Neural cell (in vitro differentiated cells): Measurements from ENCODE around the gene FREY1. TPM values are rescaled to one million over a fixed set of nuclear protein-coding genes. Genes with fewer than 3 reads are reported as not detected.
A peak's percentile ranks its signal among the peaks of the same experiment; 100 is the strongest.

Source experiments
- H2AFZ ChIP-seq: fragments of 200-600, 300-800 bp; sonication (generic), shearing (Covaris generic); 2 replicates; pipeline ENCODE4 v1.6.0; 2014; ENCODE audit warnings: low read depth, mild to moderate bottlenecking, antibody characterized with exemption, low read length, moderate library complexity
- H3F3A ChIP-seq: fragments of 200-600 bp; shearing (Covaris generic); 2 replicates; pipeline ENCODE4 v1.6.1; 2016; ENCODE audit warnings: mild to moderate bottlenecking, moderate library complexity, mixed read lengths, antibody characterized with exemption, low read length; ENCODE audit not compliant: insufficient read depth, poor library complexity, severe bottlenecking
- H3K27ac ChIP-seq: fragments of 200-600, 300-800 bp; sonication (generic), shearing (Covaris generic); 2 replicates; pipeline ENCODE4 v1.5.1; 2014; ENCODE audit warnings: mild to moderate bottlenecking, low read length, moderate library complexity
- H3K27me3 ChIP-seq: fragments of 300-800, 200-600 bp; sonication (generic), shearing (Covaris generic); 2 replicates; pipeline ENCODE4 v1.6.0; 2014; ENCODE audit warnings: mild to moderate bottlenecking, low read depth, low read length, moderate library complexity; ENCODE audit not compliant: insufficient read depth
- H3K36me3 ChIP-seq: fragments of 300-800, 200-600 bp; sonication (generic), shearing (Covaris generic); 2 replicates; pipeline ENCODE4 v1.5.1; 2014; ENCODE audit warnings: mild to moderate bottlenecking, antibody characterized with exemption, low read length, moderate library complexity; ENCODE audit not compliant: insufficient read depth
- H3K4me2 ChIP-seq: fragments of 300-800, 200-600 bp; sonication (generic), shearing (Covaris generic); 2 replicates; pipeline ENCODE4 v1.6.0; 2014; ENCODE audit warnings: mild to moderate bottlenecking, low read length
- H3K4me3 ChIP-seq: fragments of 300-800, 200-600 bp; sonication (generic), shearing (Covaris generic); 2 replicates; pipeline ENCODE4 v1.5.1; 2014; ENCODE audit warnings: mild to moderate bottlenecking, low read length, moderate library complexity
- H3K79me2 ChIP-seq: fragments of 200-600 bp; shearing (Covaris generic); replicated peaks from 2 replicates; pipeline ENCODE4 v1.6.0; 2014; ENCODE audit warnings: mild to moderate bottlenecking, low read length, moderate library complexity; ENCODE audit not compliant: insufficient read depth
- H3K9ac ChIP-seq: fragments of 300-800, 200-600 bp; sonication (generic), shearing (Covaris generic); 2 replicates; pipeline ENCODE4 v1.6.1; 2016; ENCODE audit warnings: mild to moderate bottlenecking, low read length, mixed read lengths
- H3K9me2 ChIP-seq: fragments of 200-600 bp; shearing (Covaris generic); 2 replicates; pipeline ENCODE4 v1.6.1; 2016; ENCODE audit warnings: mild to moderate bottlenecking, low read length, mixed read lengths; ENCODE audit not compliant: insufficient read depth
- H3K9me3 ChIP-seq: fragments of 200-600, 300-800 bp; sonication (generic), shearing (Covaris generic); 2 replicates; pipeline ENCODE4 v1.6.1; 2016; ENCODE audit warnings: mild to moderate bottlenecking, mixed run types, low read length, moderate library complexity, mixed read lengths
- H4K20me1 ChIP-seq: fragments of 200-600 bp; shearing (Covaris generic); 2 replicates; pipeline ENCODE4 v1.6.1; 2016; ENCODE audit warnings: mild to moderate bottlenecking, mixed run types; ENCODE audit not compliant: insufficient read depth
- CTCF ChIP-seq: fragments of 450-650 bp; IDR thresholded peaks from 2 replicates; pipeline ENCODE4 v1.5.1; 2014; ENCODE audit warnings: antibody characterized with exemption, mild to moderate bottlenecking, moderate library complexity; ENCODE audit not compliant: poor library complexity, severe bottlenecking
- EP300 ChIP-seq: fragments of 450-650 bp; conservative IDR thresholded peaks from 2 replicates; pipeline ENCODE4 v1.6.1; 2014; ENCODE audit warnings: antibody characterized with exemption, mild to moderate bottlenecking, moderate library complexity; ENCODE audit not compliant: poor library complexity, severe bottlenecking
- EZH2 ChIP-seq: fragments of 200-600, 300-800 bp; shearing (Covaris generic), sonication (generic); IDR thresholded peaks from 2 replicates; pipeline ENCODE4 v1.6.1; 2014; ENCODE audit warnings: antibody characterized with exemption, low read length, borderline replicate concordance, mild to moderate bottlenecking; ENCODE audit not compliant: insufficient read depth, poor library complexity, severe bottlenecking
- MXI1 ChIP-seq: fragments of 450-650 bp; conservative IDR thresholded peaks from 2 replicates; pipeline ENCODE4 v1.6.1; 2014; ENCODE audit warnings: antibody characterized with exemption, mild to moderate bottlenecking; ENCODE audit not compliant: poor library complexity, severe bottlenecking
- POLR2AphosphoS5 ChIP-seq: IDR thresholded peaks from 2 replicates; pipeline ENCODE4 v1.6.1; 2012
- RAD21 ChIP-seq: fragments of 450-650 bp; conservative IDR thresholded peaks from 2 replicates; pipeline ENCODE4 v1.6.1; 2014; ENCODE audit warnings: antibody characterized with exemption, mild to moderate bottlenecking, moderate library complexity
- REST ChIP-seq: IDR thresholded peaks from 2 replicates; pipeline ENCODE4 v1.6.1; 2012; ENCODE audit warnings: borderline replicate concordance
- SMC3 ChIP-seq: fragments of 450-650 bp; conservative IDR thresholded peaks from 2 replicates; pipeline ENCODE4 v1.6.1; 2014; ENCODE audit warnings: antibody characterized with exemption, mild to moderate bottlenecking, moderate library complexity; ENCODE audit not compliant: poor library complexity
- TAF1 ChIP-seq: IDR thresholded peaks from 2 replicates; pipeline ENCODE4 v1.6.1; 2012; ENCODE audit warnings: low read depth
- polyA plus RNA-seq: library from polyadenylated mRNA; depleted of rRNA; stranded (reverse); fragments of >200 nt; gene quantifications from 2 replicates; pipeline ENCODE4 v1.2.3, GENCODE V29; 2014

The FREY1 gene
- polyA plus RNA-seq, 1 donor from 2014 or later: not detected

- peak overlapping the region; percentile 66 for H3K4me3 ChIP-seq
These were observed 11.4 kb downstream of the FREY1 start for GRCh38 chr11:45895553-45896259.

More at GRCh38 chr11:45895553-45896259, 11.4 kb downstream of the FREY1 start:
- Histone ChIP-seq H3K36me3 (no peaks in the 10 kb centered on the region), H3K27ac (peak overlapping the region; percentile 41), H3K9me3 (no peaks in the 10 kb centered on the region), H4K20me1 (no peaks in the 10 kb centered on the region), H3K79me2 (peaks cover 13% of the 10 kb centered on the region), H2AFZ (no peak overlapping the region), H3K9me2 (no peaks in the 10 kb centered on the region), H3K9ac (peak overlapping the region; percentile 66), H3F3A (no peaks in the 10 kb centered on the region), H3K27me3 (no peaks in the 10 kb centered on the region), H3K4me2 (peak overlapping the region; percentile 51)
- no peak for TF ChIP-seq POLR2AphosphoS5
- no peak for TF ChIP-seq RAD21
- no peak for TF ChIP-seq TAF1
- TF ChIP-seq MXI1: no peak
- TF ChIP-seq REST: no peak
- TF ChIP-seq SMC3: no peak
- no peak for TF ChIP-seq EZH2
- no peak for TF ChIP-seq CTCF
- TF ChIP-seq EP300: no peak
